Measurements from ENCODE around the gene TDRD9.

TDRD9 gene

DNA sequence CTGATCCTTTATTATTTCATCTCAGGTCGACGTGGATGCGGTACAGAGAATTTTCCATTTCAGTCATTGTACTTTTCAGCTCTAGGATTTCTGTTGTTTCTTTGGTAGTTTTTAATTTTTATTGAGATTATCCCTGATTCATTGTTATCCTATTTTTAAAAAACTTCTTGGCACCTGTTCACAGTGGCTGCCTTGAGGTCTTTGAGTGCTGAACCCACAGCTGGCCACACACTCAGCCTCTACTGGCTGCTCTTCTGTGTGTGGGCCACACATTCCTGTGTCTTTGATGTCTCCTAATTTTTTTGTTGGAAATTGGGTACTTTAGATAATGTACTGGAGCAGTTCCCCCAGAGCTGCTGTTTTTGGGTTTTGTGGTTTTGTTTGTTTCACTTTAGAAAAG, 119.5 kb downstream of the TDRD9 start:
- H3K4me3 ChIP-seq (ENCODE audit: low read depth, low read length): no peak overlapping the region
- no peak for DNase-seq (ENCODE audit: low read depth)

DNA sequence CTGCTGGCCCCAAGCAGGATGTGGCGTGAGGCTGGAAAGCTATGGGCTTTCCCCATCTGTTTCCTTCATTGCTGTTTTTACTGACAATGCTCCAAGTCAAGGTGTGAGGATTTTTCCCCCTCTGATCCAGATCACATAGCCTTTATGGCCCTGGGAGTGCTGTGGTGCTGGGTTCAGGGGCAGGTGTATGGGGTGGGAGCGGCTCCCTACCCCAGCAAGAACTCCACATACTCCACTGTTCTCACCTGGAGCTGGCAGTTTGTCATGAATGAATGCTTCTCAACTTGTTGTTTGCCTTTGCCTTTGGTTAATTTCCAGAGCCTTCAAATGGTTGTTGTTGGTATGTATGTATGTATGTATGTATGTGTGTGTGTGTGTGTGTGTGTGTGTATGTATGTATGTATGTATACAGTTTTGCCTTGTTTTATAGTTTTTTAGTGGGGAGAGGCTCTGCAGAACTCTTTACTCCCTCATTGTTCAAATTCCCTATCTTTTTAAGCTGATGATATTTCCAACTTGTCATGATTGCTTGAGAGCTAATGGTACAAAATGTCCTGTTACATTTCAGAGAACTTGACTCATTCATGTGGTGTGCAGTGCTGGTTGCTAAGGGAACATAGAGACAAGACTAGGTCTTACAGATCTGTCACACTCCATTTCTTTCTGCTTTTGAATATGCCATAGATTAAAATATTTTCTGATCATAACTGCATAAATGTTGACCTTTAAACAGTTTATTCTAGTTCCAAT, 120.7 kb downstream of the TDRD9 start:
- DNase-seq (ENCODE audit: low read depth): peak; percentile 68
- H3K4me3 ChIP-seq (ENCODE audit: low read depth, low read length): no peak overlapping the region

DNA sequence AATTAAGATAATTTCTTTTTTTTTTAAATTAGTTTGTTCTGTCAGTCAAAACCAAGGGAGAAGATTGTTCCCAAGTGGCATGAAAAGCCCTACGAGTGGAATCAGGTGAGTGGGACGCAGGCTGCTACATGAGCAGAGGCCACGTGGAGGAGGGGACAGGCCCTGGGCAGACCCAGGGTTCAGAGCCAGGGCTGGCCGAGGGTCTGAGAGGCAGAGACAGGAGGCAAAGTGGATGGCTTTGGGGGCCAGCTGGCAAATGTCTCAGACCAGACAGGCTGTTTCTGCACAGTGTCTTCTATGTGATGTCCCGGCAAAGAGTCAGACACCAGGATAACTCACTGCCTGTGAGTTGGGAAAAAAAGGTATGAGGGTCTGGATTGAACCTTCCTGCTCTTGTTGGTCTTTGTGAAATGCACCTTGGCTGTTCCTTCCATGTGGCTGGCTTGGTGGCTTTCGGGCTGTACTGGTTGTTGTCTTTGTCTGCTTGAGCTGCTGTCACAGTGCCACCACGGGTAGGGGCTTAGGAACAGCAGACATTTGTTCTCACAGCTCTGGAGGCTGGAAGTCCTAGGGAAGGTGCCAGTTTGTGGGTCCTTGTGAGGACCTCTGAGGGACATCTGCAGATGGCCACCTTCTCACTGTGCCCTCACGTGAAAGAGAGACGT, 121.5 kb downstream of the TDRD9 start:
- DNase-seq (ENCODE audit: low read depth): no peak
- H3K4me3 ChIP-seq (ENCODE audit: low read depth, low read length): no peak overlapping the region

DNA sequence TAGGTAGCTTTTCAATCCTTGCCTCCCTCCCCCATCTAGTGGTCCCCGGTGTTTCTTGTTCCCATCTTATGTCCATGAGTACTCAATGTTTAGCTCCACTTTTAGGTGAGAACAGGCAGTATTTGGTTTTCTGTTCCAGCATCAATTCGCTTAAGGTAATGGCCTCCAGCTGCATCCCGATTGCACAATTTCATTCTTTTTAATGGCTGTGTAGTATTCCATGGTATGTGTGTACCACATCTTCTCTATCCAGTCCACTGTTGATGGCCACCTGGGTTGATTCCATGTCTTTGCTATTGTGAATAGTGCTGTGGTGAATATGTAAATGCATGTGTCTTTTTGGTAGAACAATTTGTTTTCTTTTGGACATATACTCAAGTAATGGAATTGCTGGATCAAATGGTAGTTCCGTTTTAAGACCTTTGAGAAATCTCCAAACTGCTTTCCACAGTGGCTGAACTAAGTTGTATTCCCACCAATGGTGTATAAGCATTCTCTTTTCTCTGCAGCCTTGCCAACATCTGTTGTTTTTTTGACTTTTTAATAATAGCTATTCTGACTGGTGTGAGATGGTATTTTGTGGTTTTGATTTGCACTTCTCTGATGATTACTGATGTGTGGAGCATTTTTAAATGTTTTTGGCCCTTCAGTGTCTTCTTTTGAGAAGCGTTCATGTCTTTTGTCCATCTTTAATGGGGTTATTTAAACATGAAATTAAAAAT, 123.0 kb downstream of the TDRD9 start:
- DNase-seq (ENCODE audit: low read depth): no peak
- H3K4me3 ChIP-seq (ENCODE audit: low read depth, low read length): no peak overlapping the region

DNA sequence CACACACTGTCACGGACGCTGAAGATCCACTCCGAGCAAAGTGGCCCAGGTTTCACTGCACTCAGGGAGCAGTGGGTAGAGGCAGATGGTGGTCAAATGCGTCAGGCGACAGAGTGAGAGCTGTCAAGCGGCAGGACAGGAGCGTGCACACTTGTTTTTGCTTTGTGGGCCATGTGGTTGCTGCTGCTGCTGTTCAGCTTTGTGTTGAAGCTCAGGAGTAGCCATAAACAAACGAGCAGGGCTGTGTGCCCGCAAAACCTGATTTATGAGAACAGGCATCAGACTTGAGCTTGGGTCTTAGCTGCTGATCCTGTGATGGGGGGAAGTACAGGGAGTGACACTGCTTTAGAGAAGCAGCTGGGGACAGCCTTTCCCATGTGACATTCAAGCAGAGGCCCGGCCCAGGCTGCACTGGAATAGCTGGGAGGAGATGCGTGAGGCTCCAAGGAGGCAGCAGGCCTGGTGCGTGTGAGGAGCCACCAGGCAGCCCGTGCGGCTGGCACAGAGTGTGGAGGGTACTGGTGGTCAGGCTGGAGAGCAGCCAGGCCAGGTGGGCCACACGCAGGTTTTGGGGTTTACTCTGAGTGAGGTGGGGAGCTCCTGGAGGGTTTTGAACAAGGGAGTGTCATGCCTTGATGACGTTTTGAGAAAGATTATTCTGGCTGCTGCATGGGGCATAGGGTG, 126.1 kb downstream of the TDRD9 start:
- no peak for DNase-seq (ENCODE audit: low read depth)
- no peak overlapping the region for H3K4me3 ChIP-seq (ENCODE audit: low read depth, low read length)

DNA sequence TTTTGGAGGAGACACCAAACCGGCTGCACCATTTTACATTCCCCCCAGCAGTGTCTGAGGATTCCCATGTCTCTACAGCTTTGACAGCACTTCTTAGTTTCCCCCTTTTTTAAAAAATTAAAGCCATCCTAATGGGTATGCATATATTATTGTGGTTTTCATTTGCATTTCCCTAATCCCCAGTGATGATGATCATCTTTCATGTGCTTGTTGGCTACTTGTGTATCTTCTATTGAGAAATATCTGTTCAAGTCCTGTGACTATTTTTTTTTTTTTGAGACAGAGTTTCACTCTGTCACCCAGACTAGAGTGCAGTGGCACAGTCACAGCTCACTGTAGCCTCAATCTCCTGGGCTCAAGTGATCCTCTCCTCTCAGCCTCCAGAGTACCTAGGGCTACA, 134.0 kb downstream of the TDRD9 start:
- no peak overlapping the region for H3K4me3 ChIP-seq (ENCODE audit: low read depth, low read length)
- no peak for DNase-seq (ENCODE audit: low read depth)

DNA sequence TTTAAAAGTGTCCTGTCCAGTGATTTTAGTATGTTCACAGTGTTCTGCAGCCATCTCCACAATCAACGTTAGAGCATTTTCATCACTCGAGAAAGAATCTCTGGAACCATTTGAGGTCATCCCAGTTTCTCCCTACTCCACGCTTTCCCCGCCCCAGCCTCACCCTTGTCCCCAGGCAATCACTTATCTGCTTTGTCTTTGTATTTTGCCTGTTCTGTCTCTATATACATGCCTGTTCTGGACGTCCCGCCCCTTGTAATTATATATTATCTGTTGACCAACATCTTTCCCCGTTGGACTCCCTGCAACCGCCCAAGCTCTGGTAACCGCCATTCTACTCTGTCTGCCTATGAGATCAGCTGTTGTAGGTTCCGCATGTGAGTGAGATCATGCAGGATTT, 135.7 kb downstream of the TDRD9 start:
- DNase-seq (ENCODE audit: low read depth): no peak
- H3K4me3 ChIP-seq (ENCODE audit: low read depth, low read length): no peak overlapping the region

DNA sequence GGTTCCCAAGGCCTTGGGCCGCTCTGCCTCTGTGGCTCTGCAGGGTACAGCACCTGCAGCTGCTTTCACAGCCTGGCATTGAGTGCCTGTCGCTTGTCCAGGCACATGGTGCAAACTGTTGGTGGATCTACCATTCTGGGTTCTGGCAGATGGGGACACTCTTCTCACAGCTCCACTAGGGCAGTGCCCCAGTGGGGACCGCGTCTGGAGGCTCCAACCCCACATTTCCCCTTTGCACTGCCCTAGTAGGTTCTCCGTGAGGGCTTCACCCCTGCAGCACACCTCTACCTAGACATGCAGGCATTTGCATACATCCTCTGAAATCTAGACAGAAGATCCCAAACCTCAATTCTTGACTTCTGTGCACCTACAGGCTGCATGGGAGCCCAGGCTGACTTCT, 138.0 kb downstream of the TDRD9 start:
- no peak for DNase-seq (ENCODE audit: low read depth)
- H3K4me3 ChIP-seq (ENCODE audit: low read depth, low read length): no peak overlapping the region

DNA sequence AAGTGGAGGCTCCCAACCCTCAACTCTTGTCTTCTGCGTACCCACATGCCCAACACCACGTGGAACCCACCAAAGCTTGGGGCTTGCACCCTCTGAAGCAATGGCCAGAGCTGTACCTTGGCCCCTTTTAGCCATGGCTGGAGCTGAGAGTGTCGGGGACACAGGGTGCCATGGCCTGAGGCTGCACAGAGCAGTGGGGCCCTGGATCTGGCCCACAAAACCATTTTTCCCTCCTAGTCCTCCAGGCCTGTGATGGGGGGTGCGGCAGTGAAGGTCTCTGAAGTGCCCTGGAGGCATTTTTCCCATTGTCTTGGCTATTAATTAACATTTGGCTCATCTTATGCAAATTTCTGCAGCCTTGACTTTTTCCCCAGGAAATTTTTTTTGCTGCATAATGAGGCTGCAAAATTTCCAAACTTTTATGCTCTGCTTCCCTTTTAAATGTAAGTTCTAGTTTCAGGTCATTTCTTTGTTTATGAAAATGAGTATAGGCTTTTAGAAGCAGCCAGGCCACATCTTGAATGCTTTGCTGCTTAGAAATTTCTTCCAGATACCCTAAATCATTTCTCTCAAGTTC, 138.6 kb downstream of the TDRD9 start:
- H3K4me3 ChIP-seq (ENCODE audit: low read depth, low read length): no peak overlapping the region
- no peak for DNase-seq (ENCODE audit: low read depth)

DNA sequence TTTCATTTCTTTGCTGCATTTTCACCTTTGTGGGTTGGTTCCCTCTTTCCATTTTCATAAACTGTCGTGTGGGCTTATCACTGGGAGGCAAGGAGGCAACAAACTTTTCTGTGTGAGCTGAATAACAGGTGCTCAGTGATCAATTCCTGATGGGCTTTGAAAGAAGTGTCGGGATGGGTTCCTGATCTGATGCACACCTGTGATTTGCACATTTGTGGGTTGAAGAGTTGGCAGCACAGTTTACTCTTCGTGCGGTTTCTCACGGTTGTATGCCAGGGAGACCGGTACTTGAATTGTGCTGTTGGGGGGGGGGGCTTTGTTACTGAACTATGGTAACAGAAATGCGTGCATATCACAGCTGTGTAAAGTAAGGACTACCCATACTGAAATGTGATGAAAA, 141.3 kb downstream of the TDRD9 start:
- no peak for DNase-seq (ENCODE audit: low read depth)
- no peak overlapping the region for H3K4me3 ChIP-seq (ENCODE audit: low read depth, low read length)

DNA sequence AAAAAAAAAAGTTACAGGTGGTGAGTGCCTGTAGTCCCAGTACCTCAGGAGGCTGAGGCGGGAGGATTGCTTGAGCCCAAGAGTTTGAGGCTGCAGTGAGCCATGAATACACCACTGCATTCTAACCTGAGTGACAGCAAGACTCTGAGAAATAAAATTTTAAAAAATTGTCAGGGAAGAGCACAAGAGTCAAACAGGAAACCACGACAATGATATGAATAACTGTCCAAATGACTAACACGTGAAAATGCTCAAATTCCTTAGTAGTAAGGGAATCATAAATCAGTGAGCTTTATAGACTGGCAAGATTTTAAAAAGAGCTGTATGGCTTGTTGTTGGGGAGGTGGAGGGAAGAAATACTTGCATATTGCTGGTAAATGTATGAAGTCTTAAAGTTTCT, 144.3 kb downstream of the TDRD9 start:
- H3K4me3 ChIP-seq (ENCODE audit: low read depth, low read length): no peak overlapping the region
- DNase-seq (ENCODE audit: low read depth): no peak

DNA sequence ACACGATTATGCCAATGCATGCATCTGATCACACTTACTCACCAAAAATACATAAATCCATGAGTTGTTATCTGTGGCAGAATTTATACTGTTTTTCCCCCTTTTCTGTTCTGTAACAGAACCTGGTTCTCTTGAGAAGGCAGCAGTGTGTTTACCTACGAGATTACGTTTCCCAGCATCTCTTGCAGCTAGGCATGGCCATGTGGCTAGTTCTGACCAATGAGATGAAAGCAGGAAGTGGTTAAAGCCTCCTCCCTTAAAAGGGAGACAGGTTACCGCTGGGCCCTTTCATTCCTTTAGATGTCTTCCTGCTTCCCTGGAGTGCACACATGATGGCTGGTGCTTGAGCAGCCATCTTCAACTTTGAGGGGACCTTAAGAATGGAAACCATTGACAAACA, 145.5 kb downstream of the TDRD9 start:
- no peak overlapping the region for H3K4me3 ChIP-seq (ENCODE audit: low read depth, low read length)
- DNase-seq (ENCODE audit: low read depth): no peak

DNA sequence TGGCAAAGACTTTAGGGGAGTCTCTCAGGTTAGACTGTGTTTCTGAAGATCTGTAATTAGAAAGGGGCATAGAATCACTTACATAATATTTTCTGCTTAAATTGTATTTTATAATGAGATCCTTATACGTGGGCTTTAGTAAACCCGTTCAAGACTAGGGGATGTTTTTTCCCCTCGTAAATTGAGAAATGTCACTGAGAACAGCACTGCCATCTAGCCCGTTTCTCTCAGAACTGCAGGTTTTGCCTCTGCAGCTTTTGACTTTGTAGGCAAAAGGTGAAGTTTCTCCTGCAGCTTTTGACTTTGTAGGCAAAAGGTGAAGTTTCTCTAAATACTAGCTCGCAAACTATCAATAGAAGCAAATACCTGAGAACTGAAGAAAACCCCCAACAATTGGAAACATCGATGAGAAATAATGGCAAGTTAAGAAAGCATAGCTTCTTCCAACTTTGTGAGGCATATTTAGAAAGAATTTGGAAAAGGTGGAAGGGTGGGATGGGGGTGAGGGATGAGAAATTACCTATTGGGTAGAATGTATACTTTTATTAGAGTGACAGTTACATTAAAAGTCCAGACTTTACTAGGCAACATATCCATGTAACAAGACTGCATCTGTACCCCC, 147.4 kb downstream of the TDRD9 start:
- H3K4me3 ChIP-seq (ENCODE audit: low read depth, low read length): no peak overlapping the region
- DNase-seq (ENCODE audit: low read depth): no peak

DNA sequence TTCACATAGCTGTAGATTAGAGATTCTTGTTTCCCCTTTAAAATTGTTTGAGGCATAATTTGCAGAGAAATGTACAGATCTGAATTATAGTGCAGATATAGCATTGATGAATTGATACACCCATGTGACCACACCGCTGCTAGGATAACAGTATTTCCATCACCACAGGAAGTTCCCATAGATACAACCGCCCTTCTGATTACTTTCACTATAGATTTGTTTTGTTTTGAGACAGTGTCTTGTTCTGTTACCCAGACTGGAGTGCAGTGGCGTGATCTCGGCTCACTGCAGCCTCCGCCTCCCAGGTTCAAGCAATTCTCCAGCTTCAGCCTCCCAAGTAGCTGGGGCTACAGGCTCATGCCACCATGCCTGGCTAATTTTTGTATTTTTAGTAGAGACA, 148.5 kb downstream of the TDRD9 start:
- H3K4me3 ChIP-seq (ENCODE audit: low read depth, low read length): no peak overlapping the region
- no peak for DNase-seq (ENCODE audit: low read depth)

DNA sequence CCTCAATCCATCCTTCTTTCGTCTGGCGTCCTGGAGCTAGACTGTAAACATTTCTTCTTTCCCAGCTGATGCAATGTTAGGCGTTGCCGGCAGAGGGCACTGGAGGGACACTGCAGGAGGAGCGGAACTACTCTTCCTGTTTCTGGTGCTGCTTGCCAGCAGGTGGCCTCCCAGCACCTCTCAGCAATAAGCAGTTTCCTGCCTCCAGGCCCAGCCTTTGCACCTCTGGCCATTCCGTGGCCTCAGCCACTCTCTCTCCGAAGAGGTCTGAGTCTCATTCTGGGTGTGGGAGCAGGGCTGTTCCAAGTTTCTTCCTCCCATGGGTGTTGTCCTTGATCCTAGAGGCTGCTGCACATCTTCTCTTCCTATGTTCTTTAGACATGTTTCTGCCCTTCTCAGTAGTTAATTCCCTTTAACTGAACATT, 149.8 kb downstream of the TDRD9 start:
- H3K4me3 ChIP-seq (ENCODE audit: low read depth, low read length): no peak overlapping the region
- peak; percentile 39 for DNase-seq (ENCODE audit: low read depth)

DNA sequence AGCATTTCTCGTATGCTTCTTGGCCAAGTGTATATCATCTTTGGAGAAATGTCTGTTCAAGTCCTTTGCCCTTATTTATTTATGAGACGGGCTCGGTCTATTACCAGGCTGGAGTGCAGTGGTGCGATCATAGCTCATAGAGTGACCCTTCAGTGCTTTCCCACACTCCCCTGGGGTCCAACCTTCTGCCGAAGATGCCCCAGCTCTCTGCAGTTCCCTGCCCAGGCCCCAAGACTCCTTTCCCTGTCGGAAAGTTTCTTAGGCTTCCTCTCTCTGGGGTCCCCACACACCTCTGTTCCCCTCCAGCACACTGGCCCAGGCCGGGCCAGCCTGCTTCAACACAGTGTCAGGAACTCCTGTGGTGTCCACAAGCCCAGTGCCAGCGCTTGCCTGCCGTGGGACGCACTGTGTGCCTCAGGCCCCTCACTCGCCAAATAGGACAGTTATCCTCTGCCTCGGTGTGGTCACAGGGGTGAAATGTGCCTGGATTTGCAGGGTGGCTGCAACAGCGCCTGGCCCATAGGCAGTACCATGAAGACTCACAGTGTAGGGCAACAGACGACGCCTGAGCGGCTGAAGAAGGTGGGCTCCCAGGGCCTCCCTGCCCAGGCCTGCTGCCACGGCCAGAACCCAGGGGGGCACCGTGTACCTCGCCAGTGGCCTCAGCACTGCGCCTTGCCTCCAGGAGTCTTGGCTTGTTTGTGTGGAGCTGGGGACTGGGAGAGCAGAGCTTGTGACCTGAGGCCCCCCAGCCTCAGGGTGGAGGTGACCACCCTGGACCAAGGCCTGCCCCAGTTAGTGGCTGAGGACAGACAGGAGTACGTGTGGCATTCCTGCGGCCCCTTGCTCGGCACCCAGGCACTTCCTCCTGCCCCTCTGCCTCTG, 152.4 kb downstream of the TDRD9 start:
- no peak for DNase-seq (ENCODE audit: low read depth)
- H3K4me3 ChIP-seq (ENCODE audit: low read depth, low read length): no peak overlapping the region

DNA sequence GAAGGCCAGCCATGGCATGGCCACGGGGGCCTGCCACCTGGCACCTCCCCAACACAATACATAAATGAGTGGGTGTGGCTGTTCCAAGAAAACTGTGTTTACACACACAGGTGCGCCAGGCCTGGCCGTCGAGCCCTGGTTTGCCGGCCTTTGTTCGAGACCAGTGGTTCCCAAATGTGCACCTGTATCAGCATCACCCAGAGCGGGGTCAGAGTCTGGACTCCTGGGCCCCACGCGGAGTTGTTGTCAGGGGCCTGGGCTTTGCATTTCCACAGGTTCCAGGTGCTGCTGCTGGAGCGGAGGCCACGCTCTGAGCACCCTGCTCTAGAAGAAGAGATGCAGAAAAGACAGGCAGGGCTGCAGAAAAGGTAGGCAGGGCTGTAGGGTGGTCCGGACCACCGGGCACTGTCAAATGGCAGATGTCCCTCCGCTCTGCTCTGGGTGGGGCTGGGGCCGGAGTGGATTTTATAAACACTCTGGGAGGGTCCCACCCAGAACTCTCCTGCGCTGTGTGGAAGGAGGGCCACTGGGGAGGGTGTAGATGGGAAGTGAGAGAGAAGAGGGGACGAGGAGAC, 153.1 kb downstream of the TDRD9 start:
- H3K4me3 ChIP-seq (ENCODE audit: low read depth, low read length): no peak overlapping the region
- no peak for DNase-seq (ENCODE audit: low read depth)

DNA sequence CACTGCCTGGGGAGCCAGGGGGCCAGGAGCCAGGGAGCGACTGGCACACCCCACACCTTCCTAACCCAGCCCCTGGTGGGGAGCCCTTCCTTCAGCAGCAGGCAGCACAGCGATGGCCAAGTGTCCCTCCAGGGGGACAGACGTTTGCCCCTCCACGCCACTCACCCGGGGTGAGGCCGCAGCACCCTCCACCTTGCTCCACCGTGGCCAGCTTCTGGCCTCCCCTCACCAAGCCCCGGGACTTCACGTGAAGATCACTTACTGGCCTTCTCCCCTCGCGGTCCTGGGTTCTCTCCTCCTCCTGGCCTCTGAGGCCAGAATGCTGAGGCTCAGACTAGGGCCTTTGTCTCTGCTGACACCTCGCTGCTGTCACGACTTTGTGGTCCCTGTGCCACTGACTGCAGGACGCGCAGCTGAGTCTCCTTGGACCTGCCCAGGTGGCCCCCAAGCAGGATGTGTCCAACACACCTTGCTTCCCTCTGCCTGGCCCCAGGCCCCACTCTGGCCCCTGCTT, 153.8 kb downstream of the TDRD9 start:
- DNase-seq (ENCODE audit: low read depth): no peak

More for the DNA sequence above, 153.8 kb downstream of the TDRD9 start:
- H3K4me3 ChIP-seq (ENCODE audit: low read depth, low read length): no peak overlapping the region
